ENCODE measurements around the gene DTD1. TPM values are rescaled to one million over a fixed set of nuclear protein-coding genes. Genes with fewer than 3 reads are reported as not detected.

The DTD1 gene
- total RNA-seq, 4 donors from 2014 or later: 12.1 to 44.9 (median 19.9) TPM

GRCh38 chr20:18801516-18801915 lies 213.7 kb downstream of the DTD1 start:
- 73 to 100% methylated on average over 1 to 2 of the region's 2 CpGs for WGBS, 2 donors (ENCODE audit: low coverage in 1 of 2)
- Histone ChIP-seq H3K36me3 (no peaks in the 10 kb centered on the region), H3K4me1 (no peaks in the 10 kb centered on the region), H3K4me3 (no peak overlapping the region), H3K27ac (no peak overlapping the region), H3K9me3 (peaks cover 0 to 3% (median 0%) of the 10 kb centered on the region in 3 donors), H3K27me3 (no peaks in the 10 kb centered on the region)
- TF ChIP-seq POLR2A (IDR thresholded peaks at IDR 0.05) (no peak), POLR2AphosphoS5 (IDR thresholded peaks at IDR 0.05) (no peak), CTCF (IDR thresholded peaks at IDR 0.05) (no peak), EP300 (IDR thresholded peaks at IDR 0.05) (no peak)
- no peak for ATAC-seq

- no peaks in the 10 kb centered on the region for H3K4me1 ChIP-seq
- H3K36me3 ChIP-seq: no peaks in the 10 kb centered on the region
- WGBS, 2 donors (ENCODE audit: low coverage in 1 of 2): 41 to 46% methylated on average over 2 to 7 of the region's 7 CpGs
- H3K4me3 ChIP-seq: no peak overlapping the region
- ATAC-seq: no peak
- no peaks in the 10 kb centered on the region for H3K9me3 ChIP-seq
- TF ChIP-seq POLR2A (IDR thresholded peaks at IDR 0.05) (no peak), POLR2AphosphoS5 (IDR thresholded peaks at IDR 0.05) (no peak), CTCF (IDR thresholded peaks at IDR 0.05) (no peak), EP300 (IDR thresholded peaks at IDR 0.05) (no peak)
- H3K27ac ChIP-seq: no peak overlapping the region
- H3K27me3 ChIP-seq: no peaks in the 10 kb centered on the region
These were observed 214.3 kb downstream of the DTD1 start for GRCh38 chr20:18802012-18802634.

GRCh38 chr20:18805881-18806280 lies 218.0 kb downstream of the DTD1 start:
- Histone ChIP-seq H3K27ac (no peak overlapping the region), H3K36me3 (no peaks in the 10 kb centered on the region), H3K27me3 (no peaks in the 10 kb centered on the region), H3K4me3 (no peak overlapping the region), H3K9me3 (no peaks in the 10 kb centered on the region), H3K4me1 (no peaks in the 10 kb centered on the region)
- ATAC-seq: no peak
- WGBS, 2 donors (ENCODE audit: low coverage in 1 of 2): 83 to 89% methylated on average over 4 of the region's 4 CpGs
- no peak for TF ChIP-seq EP300 (IDR thresholded peaks at IDR 0.05)
- TF ChIP-seq CTCF (IDR thresholded peaks at IDR 0.05): no peak
- no peak for TF ChIP-seq POLR2A (IDR thresholded peaks at IDR 0.05)

GRCh38 chr20:18808712-18809111 lies 220.9 kb downstream of the DTD1 start:
- TF ChIP-seq POLR2A (IDR thresholded peaks at IDR 0.05) (no peak), CTCF (IDR thresholded peaks at IDR 0.05) (no peak), EP300 (IDR thresholded peaks at IDR 0.05) (no peak), POLR2AphosphoS5 (IDR thresholded peaks at IDR 0.05) (no peak)
- Histone ChIP-seq H3K4me1 (no peaks in the 10 kb centered on the region), H3K4me3 (no peak overlapping the region), H3K9me3 (no peaks in the 10 kb centered on the region), H3K36me3 (no peaks in the 10 kb centered on the region), H3K27me3 (no peaks in the 10 kb centered on the region), H3K27ac (no peak overlapping the region)
- ATAC-seq: no peak
- 50% methylated on average over 1 of the region's 3 CpGs; no CpG with 5 or more reads in 1 of the 2 donors for WGBS, 2 donors (ENCODE audit: low coverage in 1 of 2)

- 74 to 93% methylated on average over 4 to 5 of the region's 6 CpGs for WGBS, 2 donors (ENCODE audit: low coverage in 1 of 2)
- ATAC-seq: no peak
These were observed 223.3 kb downstream of the DTD1 start for GRCh38 chr20:18811186-18811585.

More at GRCh38 chr20:18811186-18811585, 223.3 kb downstream of the DTD1 start:
- Histone ChIP-seq H3K27ac (no peak overlapping the region), H3K36me3 (no peaks in the 10 kb centered on the region), H3K27me3 (no peaks in the 10 kb centered on the region), H3K4me3 (no peak overlapping the region), H3K9me3 (no peaks in the 10 kb centered on the region), H3K4me1 (no peaks in the 10 kb centered on the region)
- TF ChIP-seq CTCF (IDR thresholded peaks at IDR 0.05) (no peak), POLR2A (IDR thresholded peaks at IDR 0.05) (no peak), EP300 (IDR thresholded peaks at IDR 0.05) (no peak), POLR2AphosphoS5 (IDR thresholded peaks at IDR 0.05) (no peak)

All from gastroesophageal sphincter (tissue), 4 donors.